ENCODE data around the gene MEIS3. TPM values are rescaled to one million over a fixed set of nuclear protein-coding genes. Genes with fewer than 3 reads are reported as not detected.
"Not testable (repeated sequence)": the region's sequence is repeated elsewhere in the genome, so short reads cannot be mapped to it uniquely, and the experiment has no call there.

MEIS3 gene
- polyA plus RNA-seq, 2 of the 4 experiments (the other 2 are of a cell fraction), result 16.5 to 27.1 TPM

DNA sequence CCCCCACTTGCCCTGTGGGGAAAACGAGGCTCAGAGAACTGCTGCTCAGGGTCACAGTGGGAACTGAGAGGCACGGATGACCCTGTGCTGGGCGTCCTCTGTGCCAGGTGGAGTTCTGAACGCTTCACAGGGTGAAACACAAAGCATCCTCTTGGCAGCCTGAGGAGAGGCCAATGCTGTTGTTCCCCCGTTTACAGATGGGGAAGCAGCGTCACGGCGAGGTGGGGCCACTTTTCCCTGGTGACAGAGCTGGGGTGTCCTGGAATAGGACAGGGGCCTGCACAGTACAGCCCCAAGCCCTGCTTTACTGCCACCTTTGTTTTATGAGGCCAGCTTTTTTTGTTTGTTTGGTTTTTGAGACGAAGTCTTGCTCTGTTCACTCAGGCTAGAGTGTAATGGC, 48.1 kb downstream of the MEIS3 start:
- no peak overlapping the region for H3K4me3 ChIP-seq
- no peak for FAIRE-seq
- no peak overlapping the region for H3K4me2 ChIP-seq
- no peaks in the 10 kb centered on the region for H3K9me3 ChIP-seq
- no peak for ATAC-seq
- TF ChIP-seq RFX5 (IDR thresholded peaks at IDR 0.05) (no peak), HDAC2 (IDR thresholded peaks at IDR 0.05) (no peak), ZC3H11A (IDR thresholded peaks at IDR 0.05) (no peak), JUN (IDR thresholded peaks at IDR 0.05) (no peak), TP53 (CRISPR knock-in tag; IDR thresholded peaks at IDR 0.05) (no peak), PHF8 (IDR thresholded peaks at IDR 0.05; ENCODE audit: borderline replicate concordance, low read depth) (no peak), HOXB5 (CRISPR knock-in tag; IDR thresholded peaks at IDR 0.05) (no peak), TFCP2L1 (CRISPR knock-in tag; IDR thresholded peaks at IDR 0.05) (no peak), EP300 (IDR thresholded peaks at IDR 0.05) (no peak), KDM1A (IDR thresholded peaks at IDR 0.05; ENCODE audit: low read depth) (no peak), POLR2A (IDR thresholded peaks at IDR 0.05; ENCODE audit: low read length) (no peak), ZSCAN20 (CRISPR knock-in tag; IDR thresholded peaks at IDR 0.05) (no peak)
- TF ChIP-seq, protein P1, sequence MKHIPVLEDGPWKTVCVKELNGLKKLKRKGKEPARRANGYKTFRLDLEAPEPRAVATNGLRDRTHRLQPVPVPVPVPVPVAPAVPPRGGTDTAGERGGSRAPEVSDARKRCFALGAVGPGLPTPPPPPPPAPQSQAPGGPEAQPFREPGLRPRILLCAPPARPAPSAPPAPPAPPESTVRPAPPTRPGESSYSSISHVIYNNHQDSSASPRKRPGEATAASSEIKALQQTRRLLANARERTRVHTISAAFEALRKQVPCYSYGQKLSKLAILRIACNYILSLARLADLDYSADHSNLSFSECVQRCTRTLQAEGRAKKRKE (CRISPR knock-in tag; IDR thresholded peaks at IDR 0.05; ENCODE audit: low read depth), result no peak
- TF ChIP-seq, protein P2, sequence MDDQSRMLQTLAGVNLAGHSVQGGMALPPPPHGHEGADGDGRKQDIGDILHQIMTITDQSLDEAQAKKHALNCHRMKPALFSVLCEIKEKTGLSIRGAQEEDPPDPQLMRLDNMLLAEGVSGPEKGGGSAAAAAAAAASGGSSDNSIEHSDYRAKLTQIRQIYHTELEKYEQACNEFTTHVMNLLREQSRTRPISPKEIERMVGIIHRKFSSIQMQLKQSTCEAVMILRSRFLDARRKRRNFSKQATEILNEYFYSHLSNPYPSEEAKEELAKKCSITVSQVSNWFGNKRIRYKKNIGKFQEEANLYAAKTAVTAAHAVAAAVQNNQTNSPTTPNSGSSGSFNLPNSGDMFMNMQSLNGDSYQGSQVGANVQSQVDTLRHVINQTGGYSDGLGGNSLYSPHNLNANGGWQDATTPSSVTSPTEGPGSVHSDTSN (IDR thresholded peaks at IDR 0.05), result no peak
- TF ChIP-seq, protein P3, sequence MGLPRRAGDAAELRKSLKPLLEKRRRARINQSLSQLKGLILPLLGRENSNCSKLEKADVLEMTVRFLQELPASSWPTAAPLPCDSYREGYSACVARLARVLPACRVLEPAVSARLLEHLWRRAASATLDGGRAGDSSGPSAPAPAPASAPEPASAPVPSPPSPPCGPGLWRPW (IDR thresholded peaks at IDR 0.05), result no peak
- TF ChIP-seq, protein P4, sequence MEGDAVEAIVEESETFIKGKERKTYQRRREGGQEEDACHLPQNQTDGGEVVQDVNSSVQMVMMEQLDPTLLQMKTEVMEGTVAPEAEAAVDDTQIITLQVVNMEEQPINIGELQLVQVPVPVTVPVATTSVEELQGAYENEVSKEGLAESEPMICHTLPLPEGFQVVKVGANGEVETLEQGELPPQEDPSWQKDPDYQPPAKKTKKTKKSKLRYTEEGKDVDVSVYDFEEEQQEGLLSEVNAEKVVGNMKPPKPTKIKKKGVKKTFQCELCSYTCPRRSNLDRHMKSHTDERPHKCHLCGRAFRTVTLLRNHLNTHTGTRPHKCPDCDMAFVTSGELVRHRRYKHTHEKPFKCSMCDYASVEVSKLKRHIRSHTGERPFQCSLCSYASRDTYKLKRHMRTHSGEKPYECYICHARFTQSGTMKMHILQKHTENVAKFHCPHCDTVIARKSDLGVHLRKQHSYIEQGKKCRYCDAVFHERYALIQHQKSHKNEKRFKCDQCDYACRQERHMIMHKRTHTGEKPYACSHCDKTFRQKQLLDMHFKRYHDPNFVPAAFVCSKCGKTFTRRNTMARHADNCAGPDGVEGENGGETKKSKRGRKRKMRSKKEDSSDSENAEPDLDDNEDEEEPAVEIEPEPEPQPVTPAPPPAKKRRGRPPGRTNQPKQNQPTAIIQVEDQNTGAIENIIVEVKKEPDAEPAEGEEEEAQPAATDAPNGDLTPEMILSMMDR (IDR thresholded peaks at IDR 0.05), result no peak
- TF ChIP-seq, protein P5, sequence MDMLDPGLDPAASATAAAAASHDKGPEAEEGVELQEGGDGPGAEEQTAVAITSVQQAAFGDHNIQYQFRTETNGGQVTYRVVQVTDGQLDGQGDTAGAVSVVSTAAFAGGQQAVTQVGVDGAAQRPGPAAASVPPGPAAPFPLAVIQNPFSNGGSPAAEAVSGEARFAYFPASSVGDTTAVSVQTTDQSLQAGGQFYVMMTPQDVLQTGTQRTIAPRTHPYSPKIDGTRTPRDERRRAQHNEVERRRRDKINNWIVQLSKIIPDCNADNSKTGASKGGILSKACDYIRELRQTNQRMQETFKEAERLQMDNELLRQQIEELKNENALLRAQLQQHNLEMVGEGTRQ (IDR thresholded peaks at IDR 0.05), result no peak
- 91% methylated on average over 9 of the region's 9 CpGs for WGBS (ENCODE audit: missing lambda C conversion rate)
- H3K4me1 ChIP-seq, result peaks cover 7% of the 10 kb centered on the region; the same call in 1 of the 3 replicates
- CTCF ChIA-PET, result interaction anchor here (0.6 to 4.5 kb wide), 6 partner anchors 8 to 75 kb away, joined by 3 to 31 read pairs (median 4); partner anchors contain the start of gene DHX34
- no peak for DNase-seq (ENCODE audit: low read depth in 1 of 2, low spot score in 1 of 2)
- H3K27ac ChIP-seq, result no peak overlapping the region
- POLR2A ChIA-PET, result no interaction called here

DNA sequence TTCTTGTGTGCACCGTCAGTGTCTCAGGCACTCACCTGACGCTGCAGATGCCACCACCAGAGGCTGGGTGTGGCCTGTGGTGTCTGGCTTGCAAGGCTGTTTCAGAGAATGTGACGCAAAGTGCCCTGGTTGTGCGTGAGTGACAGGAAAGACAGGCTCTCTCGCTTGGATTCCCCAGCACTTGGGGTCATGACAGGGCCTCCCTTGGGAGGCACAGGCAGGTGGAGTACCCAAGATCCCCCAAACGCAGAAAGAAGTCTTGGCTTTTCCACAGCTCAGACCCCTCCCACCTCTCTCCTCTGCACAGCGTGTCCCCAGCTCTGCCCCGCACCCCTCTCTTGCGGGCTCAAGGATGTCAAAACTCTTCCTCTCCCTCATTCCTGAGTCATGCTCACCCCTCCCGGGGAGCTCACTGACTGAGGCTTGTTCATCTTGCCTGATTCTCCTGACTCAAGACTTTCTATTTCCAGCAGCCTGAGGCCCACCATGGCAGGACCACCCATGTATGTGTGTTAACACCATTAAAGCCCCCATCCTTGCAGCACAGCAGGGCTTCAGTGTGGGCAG, 49.2 kb downstream of the MEIS3 start:
- 81% methylated on average over 10 of the region's 10 CpGs for WGBS (ENCODE audit: missing lambda C conversion rate)
- no peak for DNase-seq (ENCODE audit: low read depth in 1 of 2, low spot score in 1 of 2)
- Histone ChIP-seq H3K27ac (0 out of 6 replicates have a peak overlapping the region, but pooled peaks of 1 of the 2 experiments have one; percentile 14), H3K4me1 (peaks cover 7% of the 10 kb centered on the region; the same call in 1 of the 3 replicates), H3K4me2 (no peak overlapping the region), H3K9me3 (no peaks in the 10 kb centered on the region), H3K4me3 (no peak overlapping the region)
- ChIA-PET POLR2A (no interaction called here), CTCF (interaction anchor here (0.9 to 4.5 kb wide), 7 partner anchors 21 to 72 kb away, joined by 3 to 31 read pairs (median 4); partner anchors contain the start of gene DHX34)
- ATAC-seq, result peak; percentile 12 to 35; a peak in 1 of 6 replicates
- no peak for TF ChIP-seq ESRRA (IDR thresholded peaks at IDR 0.05; ENCODE audit: borderline replicate concordance, low read length)
- no peak for TF ChIP-seq NFE2L2 (conservative IDR thresholded peaks at IDR 0.05; ENCODE audit: low read length)
- TF ChIP-seq, protein P6, sequence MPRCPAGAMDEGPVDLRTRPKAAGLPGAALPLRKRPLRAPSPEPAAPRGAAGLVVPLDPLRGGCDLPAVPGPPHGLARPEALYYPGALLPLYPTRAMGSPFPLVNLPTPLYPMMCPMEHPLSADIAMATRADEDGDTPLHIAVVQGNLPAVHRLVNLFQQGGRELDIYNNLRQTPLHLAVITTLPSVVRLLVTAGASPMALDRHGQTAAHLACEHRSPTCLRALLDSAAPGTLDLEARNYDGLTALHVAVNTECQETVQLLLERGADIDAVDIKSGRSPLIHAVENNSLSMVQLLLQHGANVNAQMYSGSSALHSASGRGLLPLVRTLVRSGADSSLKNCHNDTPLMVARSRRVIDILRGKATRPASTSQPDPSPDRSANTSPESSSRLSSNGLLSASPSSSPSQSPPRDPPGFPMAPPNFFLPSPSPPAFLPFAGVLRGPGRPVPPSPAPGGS (IDR thresholded peaks at IDR 0.05), result no peak
- no peak for TF ChIP-seq CHD2 (IDR thresholded peaks at IDR 0.05; ENCODE audit: low read length, partially characterized antibody)
- no peak for TF ChIP-seq RARB (CRISPR knock-in tag; IDR thresholded peaks at IDR 0.05)
- no peak for TF ChIP-seq JUNB (IDR thresholded peaks at IDR 0.05)
- TF ChIP-seq CEBPB (IDR thresholded peaks at IDR 0.05), result no peak
- no peak for TF ChIP-seq EHMT2 (IDR thresholded peaks at IDR 0.05; ENCODE audit: low read depth)
- no peak for TF ChIP-seq KDM1A (IDR thresholded peaks at IDR 0.05; ENCODE audit: low read depth)
- no peak for TF ChIP-seq ZNF302 (CRISPR knock-in tag; IDR thresholded peaks at IDR 0.05)
- TF ChIP-seq, protein P4 (IDR thresholded peaks at IDR 0.05), result no peak
- TF ChIP-seq BHLHE40 (IDR thresholded peaks at IDR 0.05; ENCODE audit: low read depth, low read length), result no peak
- TF ChIP-seq HOXB5 (CRISPR knock-in tag; IDR thresholded peaks at IDR 0.05), result no peak
- no peak for TF ChIP-seq FOSB (CRISPR knock-in tag; IDR thresholded peaks at IDR 0.05)
- FAIRE-seq, result no peak

DNA sequence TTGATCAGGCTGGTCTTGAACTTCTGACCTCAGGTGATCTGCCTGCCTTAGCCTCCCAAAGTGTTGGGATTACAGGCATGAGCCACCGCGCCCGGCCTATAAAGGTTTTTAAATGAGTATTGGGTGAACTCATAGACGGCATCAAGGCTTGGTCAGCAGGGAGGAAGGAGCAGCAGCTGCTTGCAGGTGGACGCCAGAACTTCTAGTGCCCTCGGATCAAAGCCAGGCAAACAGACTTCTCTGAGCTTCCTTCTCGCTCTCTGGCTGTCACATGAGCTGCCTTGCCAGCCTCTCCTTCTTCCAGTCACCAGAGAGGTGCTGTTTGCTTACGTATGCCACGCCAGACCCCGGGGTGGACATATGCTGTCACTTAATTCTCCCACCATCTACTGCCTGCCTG, 53.9 kb downstream of the MEIS3 start:
- H3K9me3 ChIP-seq; H3K27ac ChIP-seq; DNase-seq (ENCODE audit: low read depth in 1 of 2, low spot score in 1 of 2); H3K4me1 ChIP-seq; H3K4me2 ChIP-seq; H3K4me3 ChIP-seq; POLR2A ChIA-PET; ATAC-seq; FAIRE-seq: not testable (repeated sequence)
- CTCF ChIA-PET, result interaction anchor here (2.0 to 9.6 kb wide), 3 partner anchors 16 to 70 kb away, joined by 6 to 103 read pairs (median 67); partner anchors contain the start of gene DHX34
- 90% methylated on average over 9 of the region's 10 CpGs for whole genome bisulfite sequencing (ENCODE audit: missing lambda C conversion rate)
